SK-N-SH treated with all-trans-retinoic acid at 6 μM for 48 hours (cell line): ENCODE data around the gene CD84.

Experiments
- ESRRG ChIP-seq: fragments of 250-450 bp; sonication (Bioruptor Pico); IDR thresholded peaks from 2 replicates; pipeline ENCODE4 v1.6.1; 2021; ENCODE audit warnings: mild to moderate bottlenecking
- TSHZ2 ChIP-seq: fragments of 250-450 bp; sonication (Bioruptor Pico); IDR thresholded peaks from 2 replicates; pipeline ENCODE4 v1.5.0; 2020; ENCODE audit warnings: mild to moderate bottlenecking, moderate library complexity
- ZC3H10 ChIP-seq: fragments of 250-450 bp; sonication (Bioruptor Pico); IDR thresholded peaks from 2 replicates; pipeline ENCODE4 v1.5.1; 2021; ENCODE audit warnings: mild to moderate bottlenecking, moderate library complexity
- ZFP3 ChIP-seq: fragments of 250-450 bp; sonication (Bioruptor Pico); IDR thresholded peaks from 2 replicates; pipeline ENCODE4 v1.5.0; 2020; ENCODE audit warnings: mild to moderate bottlenecking, moderate library complexity
- ZNF565 ChIP-seq: fragments of 450-650 bp; formaldehyde crosslinking; conservative IDR thresholded peaks from 2 replicates; pipeline ENCODE4 v1.5.0; 2020; ENCODE audit warnings: low read depth, mild to moderate bottlenecking, moderate library complexity
- ZNF8 ChIP-seq: fragments of 450-650 bp; formaldehyde crosslinking; IDR thresholded peaks from 2 replicates; pipeline ENCODE4 v1.5.0; 2020; ENCODE audit warnings: mild to moderate bottlenecking, moderate library complexity

DNA sequence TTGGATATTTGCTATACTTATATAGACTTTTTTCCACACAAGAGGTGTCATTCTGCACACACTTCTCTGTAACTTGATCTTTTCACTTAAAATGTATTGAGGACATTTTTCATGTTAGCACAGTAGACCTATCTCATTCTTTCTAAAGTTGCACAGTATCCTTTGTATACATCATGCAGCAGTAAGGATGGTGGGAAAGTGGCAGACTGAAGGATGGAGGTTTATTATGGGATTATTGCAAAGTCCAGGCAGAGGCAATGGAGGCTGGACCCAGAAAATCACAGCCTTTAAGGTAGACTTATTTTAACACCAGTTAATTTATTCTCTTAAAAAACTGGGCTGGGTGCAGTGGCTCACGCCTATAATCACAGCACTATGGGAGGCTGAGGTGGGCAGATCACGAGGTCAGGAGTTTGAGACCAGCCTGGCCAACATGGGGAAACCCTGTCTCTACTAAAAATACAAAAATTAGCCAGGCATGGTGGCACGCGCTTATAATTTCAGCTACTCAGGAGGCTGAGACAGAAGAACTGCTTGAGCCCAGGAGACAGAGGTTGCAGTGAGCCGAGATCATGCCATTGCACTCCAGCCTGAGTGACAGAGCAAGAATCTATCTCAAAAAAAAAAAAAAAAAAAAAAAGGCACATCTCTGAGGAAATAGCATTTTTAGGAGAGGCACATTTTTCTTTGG, 41.8 kb upstream of the CD84 start:
- TF ChIP-seq TSHZ2 (CRISPR knock-in tag) (no peak), ZFP3 (CRISPR knock-in tag) (no peak), ESRRG (CRISPR knock-in tag) (no peak), ZC3H10 (no peak), ZNF565 (CRISPR knock-in tag) (no peak), ZNF8 (CRISPR knock-in tag) (no peak)
